Tibial nerve (tissue), 4 donors: ENCODE results near the gene RBM33. TPM values are rescaled to one million over a fixed set of nuclear protein-coding genes. Genes with fewer than 3 reads are reported as not detected.
"Not testable (repeated sequence)": the region's sequence is repeated elsewhere in the genome, so short reads cannot be mapped to it uniquely, and the experiment has no call there.

Experiments
- DNase-seq, 2 donors: peaks; one replicate each; pipeline ENCODE4 v3.0.0-alpha.2; 2019; ENCODE audit warnings: low spot score in 2 of 2
- H3K27ac ChIP-seq, 4 donors: fragments of 200-600 bp; sonication (generic) in 3 of 4; one replicate each; pipeline ENCODE4 v1.5.1; 2017 to 2019; ENCODE audit warnings: mild to moderate bottlenecking in 1 of 4
- H3K27me3 ChIP-seq, 2 donors: fragments of 200-600 bp; sonication (generic) in 1 of 2; one replicate each; pipeline versions ENCODE4 v1.5.1 to v1.6.0; 2017 to 2019
- H3K36me3 ChIP-seq, 3 donors: fragments of 200-600 bp; sonication (generic); one replicate each; pipeline ENCODE4 v1.5.1; 2018 to 2019
- H3K4me1 ChIP-seq, 4 donors: fragments of 200-600 bp; sonication (generic) in 3 of 4; one replicate each; pipeline ENCODE4 v1.5.1; 2017 to 2019
- H3K4me3 ChIP-seq, 4 donors: fragments of 200-600 bp; sonication (generic) in 3 of 4; one replicate each; pipeline ENCODE4 v1.5.1; 2017 to 2019; ENCODE audit warnings: mild to moderate bottlenecking in 1 of 4, moderate library complexity in 1 of 4
- H3K9me3 ChIP-seq, 4 donors: fragments of 200-600 bp; sonication (generic) in 3 of 4; one replicate each; pipeline ENCODE4 v1.5.1; 2017 to 2019
- CTCF ChIP-seq, 5 experiments: fragments of 200-600 bp in 3 of 5; fragments of 450-650 bp in 2 of 5; sonication (generic) in 3 of 5; IDR thresholded peaks; one replicate each; pipeline ENCODE4 v1.5.1; 2016 to 2019; ENCODE audit warnings: antibody characterized with exemption in 5 of 5, mild to moderate bottlenecking in 3 of 5, moderate library complexity in 2 of 5
- EP300 ChIP-seq, 2 donors: sonication (generic); formaldehyde crosslinking; IDR thresholded peaks; one replicate each; pipeline ENCODE4 v1.6.1; 2017; ENCODE audit warnings: antibody characterized with exemption in 2 of 2, mild to moderate bottlenecking in 1 of 2
- POLR2A ChIP-seq, 2 donors: fragments of 450-650 bp; IDR thresholded peaks; one replicate each; pipeline ENCODE4 v1.6.1; 2017; ENCODE audit warnings: antibody characterized with exemption in 2 of 2, mild to moderate bottlenecking in 2 of 2, moderate library complexity in 2 of 2
- WGBS, 2 donors: methylation state at CpG; one replicate each; pipeline ENCODE4 v1.1.5; 2018; 5-methylcytosine and 5-hydroxymethylcytosine counted together
- total RNA-seq, 4 donors: library from RNA; depleted of rRNA; stranded (reverse); fragments of >200 nt; gene quantifications; one replicate each; pipeline ENCODE4 v1.1.0, GENCODE V29; 2016

Gene RBM33
- total RNA-seq, 4 donors from 2014 or later, result 85.0 to 92.4 (median 88.3) TPM

GRCh38 chr7:155815332-155816191 is 171.1 kb downstream of the RBM33 start:
- Histone ChIP-seq H3K36me3 (no peaks in the 10 kb centered on the region), H3K27ac (peak overlapping the region in 1 of 4 donors; percentile 78), H3K4me1 (peaks cover 0 to 22% (median 1%) of the 10 kb centered on the region in 4 donors), H3K27me3 (peaks cover 0 to 55% of the 10 kb centered on the region in 2 donors), H3K9me3 (peaks cover 0 to 8% (median 0%) of the 10 kb centered on the region in 4 donors), H3K4me3 (no peak overlapping the region)
- WGBS, 2 donors, result 24 to 35% methylated on average over 18 to 20 of the region's 20 CpGs
- TF ChIP-seq POLR2A (IDR thresholded peaks at IDR 0.05) (no peak), CTCF (IDR thresholded peaks at IDR 0.05) (peak; percentile 17 to 56 (median 48)), EP300 (IDR thresholded peaks at IDR 0.05) (peak in 1 of 2 donors; percentile 10)
- no peak for DNase-seq

GRCh38 chr7:155816192-155816508 is 171.7 kb downstream of the RBM33 start:
- no peak for DNase-seq
- WGBS, 2 donors, result 72 to 83% methylated on average over 4 to 7 of the region's 12 CpGs
- no peak overlapping the region for H3K4me3 ChIP-seq
- peak overlapping the region in 1 of 4 donors; percentile 78 for H3K27ac ChIP-seq
- peaks cover 0 to 8% (median 0%) of the 10 kb centered on the region in 4 donors for H3K9me3 ChIP-seq
- H3K27me3 ChIP-seq, result peaks cover 0 to 49% of the 10 kb centered on the region in 2 donors
- H3K4me1 ChIP-seq, result peaks cover 0 to 17% (median 1%) of the 10 kb centered on the region in 4 donors
- TF ChIP-seq CTCF (IDR thresholded peaks at IDR 0.05), result no peak
- TF ChIP-seq EP300 (IDR thresholded peaks at IDR 0.05), result no peak
- TF ChIP-seq POLR2A (IDR thresholded peaks at IDR 0.05), result no peak
- H3K36me3 ChIP-seq, result no peaks in the 10 kb centered on the region

GRCh38 chr7:155816996-155817395 is 172.5 kb downstream of the RBM33 start:
- Histone ChIP-seq H3K4me1 (peaks cover 0 to 15% (median 1%) of the 10 kb centered on the region in 4 donors), H3K27me3 (peaks cover 0 to 44% of the 10 kb centered on the region in 2 donors), H3K4me3 (no peak overlapping the region), H3K9me3 (peaks cover 0 to 8% (median 0%) of the 10 kb centered on the region in 4 donors), H3K36me3 (no peaks in the 10 kb centered on the region), H3K27ac (no peak overlapping the region)
- 90 to 96% methylated on average over 11 to 16 of the region's 16 CpGs for WGBS, 2 donors
- no peak for TF ChIP-seq CTCF (IDR thresholded peaks at IDR 0.05)
- no peak for TF ChIP-seq EP300 (IDR thresholded peaks at IDR 0.05)
- TF ChIP-seq POLR2A (IDR thresholded peaks at IDR 0.05), result no peak
- DNase-seq, result no peak

- not testable (repeated sequence) for H3K9me3 ChIP-seq, H3K27ac ChIP-seq, H3K36me3 ChIP-seq, H3K4me1 ChIP-seq, DNase-seq, H3K4me3 ChIP-seq
- peaks cover 0 to 39% of the 10 kb centered on the region in 2 donors for H3K27me3 ChIP-seq
- WGBS, 2 donors, result 66 to 78% methylated on average over 3 of the region's 4 CpGs
Observed at GRCh38 chr7:155817515-155817914, 173.1 kb downstream of the RBM33 start.

GRCh38 chr7:155818154-155818819 is 173.8 kb downstream of the RBM33 start:
- Histone ChIP-seq H3K4me3 (no peak overlapping the region), H3K27ac (no peak overlapping the region), H3K4me1 (peaks cover 0 to 10% (median 1%) of the 10 kb centered on the region in 4 donors), H3K27me3 (peaks cover 0 to 31% of the 10 kb centered on the region in 2 donors), H3K36me3 (no peaks in the 10 kb centered on the region), H3K9me3 (peaks cover 0 to 8% (median 0%) of the 10 kb centered on the region in 4 donors)
- TF ChIP-seq CTCF (IDR thresholded peaks at IDR 0.05) (no peak), EP300 (IDR thresholded peaks at IDR 0.05) (no peak), POLR2A (IDR thresholded peaks at IDR 0.05) (no peak)
- no peak for DNase-seq
- 42 to 46% methylated on average over 13 to 21 of the region's 21 CpGs for whole genome bisulfite sequencing, 2 donors
